Measurements from ENCODE around the gene CFAP92. TPM values are rescaled to one million over a fixed set of nuclear protein-coding genes. Genes with fewer than 3 reads are reported as not detected.

The CFAP92 gene
- total and polyA plus RNA-seq, 4 experiments from 2014 or later = 0.38 to 0.47 TPM; not detected in 2

DNA sequence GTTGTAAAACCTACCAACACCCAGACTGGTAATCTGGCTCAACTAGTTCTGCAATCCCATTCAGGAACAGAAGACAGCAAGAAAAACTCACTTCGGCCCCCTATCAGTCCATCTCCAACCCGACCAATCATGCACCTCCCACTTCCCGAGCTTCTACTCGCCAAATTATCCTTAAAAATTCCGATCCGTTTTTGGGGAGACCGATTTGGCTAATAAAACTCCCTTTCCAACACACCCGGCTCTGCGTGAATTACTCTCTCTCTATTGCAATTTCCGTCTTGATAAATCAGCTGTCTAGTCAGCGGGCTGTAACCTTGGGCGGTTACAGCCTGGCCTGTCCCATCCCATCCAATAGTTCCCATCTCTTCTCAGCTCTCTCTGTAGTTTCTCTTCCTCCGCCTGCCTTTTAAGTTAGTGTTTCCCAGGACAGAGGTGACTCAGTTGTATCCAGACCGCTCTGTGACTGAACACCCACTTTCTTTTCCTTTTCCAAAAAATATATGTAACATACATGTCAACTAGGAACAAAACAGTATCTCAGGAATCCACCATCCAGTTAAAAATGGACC is 115.2 kb downstream of the CFAP92 start:
- peak overlapping the region; percentile 92 to 99 (median 99) for H3K27ac Mint-ChIP-seq
- POLR2A ChIA-PET (ENCODE audit: partially characterized antibody) = interaction anchor here (0.6 to 2.7 kb wide), 23 partner anchors 9 to 1206 kb away, joined by 3 to 26 read pairs (median 5); partner anchors contain the start of genes CNBP, HMCES, RAB7A and RPN1
- Histone ChIP-seq H3K36me3 (ENCODE audit: insufficient read depth, low read length) (no peaks in the 10 kb centered on the region), H3K9me3 (ENCODE audit: control insufficient read depth in 1 of 2, low read length in 2 of 2) (no peaks in the 10 kb centered on the region), H3K27me3 (ENCODE audit: insufficient read depth, low read length) (no peaks in the 10 kb centered on the region), H3K4me1 (ENCODE audit: insufficient read depth, low read length) (peaks cover 38% of the 10 kb centered on the region), H3K4me3 (ENCODE audit: low read length in 2 of 2) (peak overlapping the region; percentile 82 to 91), H3K27ac (ENCODE audit: low read depth, low read length) (peak overlapping the region; percentile 92)
- H3K9me3 Mint-ChIP-seq = no peaks in the 10 kb centered on the region
- peak overlapping the region; percentile 85 to 97 (median 94) for H3K4me3 Mint-ChIP-seq
- peak in 1 of 5 donors; percentile 62 for DNase-seq
- H3K36me3 Mint-ChIP-seq = peaks cover 0 to 26% of the 10 kb centered on the region in 2 donors
- no peaks in the 10 kb centered on the region for H3K27me3 Mint-ChIP-seq
- intact Hi-C loops (cut with micrococcal nuclease) = loop anchor here (1.0 to 5.0 kb wide), 12 partner anchors 32 to 826 kb away; partner anchors contain the start of genes CNBP, COPG1, RAB43 and RAB7A
- H3K4me1 Mint-ChIP-seq = peaks cover 42 to 77% (median 56%) of the 10 kb centered on the region in 4 donors
- CTCF ChIA-PET (ENCODE audit: partially characterized antibody) = interaction anchor here (1.0 to 6.8 kb wide), 12 partner anchors 11 to 438 kb away, joined by 3 to 66 read pairs (median 4); partner anchors contain the start of genes RAB7A and RPN1

GRCh38 chr3:128878011-128878457 is 115.8 kb downstream of the CFAP92 start:
- peak overlapping the region in 7 of 8 donors; percentile 7 to 97 (median 91) for H3K4me3 Mint-ChIP-seq
- no peaks in the 10 kb centered on the region for H3K27me3 ChIP-seq (ENCODE audit: insufficient read depth, low read length)
- H3K9me3 Mint-ChIP-seq = no peaks in the 10 kb centered on the region
- no peaks in the 10 kb centered on the region for H3K27me3 Mint-ChIP-seq
- ChIA-PET CTCF (ENCODE audit: partially characterized antibody) (interaction anchor here (1.0 to 6.8 kb wide), 12 partner anchors 11 to 372 kb away, joined by 3 to 66 read pairs (median 5); partner anchors contain the start of gene RPN1), POLR2A (ENCODE audit: partially characterized antibody) (interaction anchor here (1.3 to 2.7 kb wide), 10 partner anchors 10 to 438 kb away, joined by 3 to 26 read pairs (median 10); partner anchors contain the start of gene RPN1)
- H3K4me1 ChIP-seq (ENCODE audit: insufficient read depth, low read length) = peaks cover 38% of the 10 kb centered on the region
- H3K4me3 ChIP-seq (ENCODE audit: low read length in 2 of 2) = peak overlapping the region; percentile 82 to 91
- no peaks in the 10 kb centered on the region for H3K9me3 ChIP-seq (ENCODE audit: control insufficient read depth in 1 of 2, low read length in 2 of 2)
- H3K27ac Mint-ChIP-seq = peak overlapping the region; percentile 79 to 99 (median 98)
- H3K27ac ChIP-seq (ENCODE audit: low read depth, low read length) = peak overlapping the region; percentile 92
- no peak for DNase-seq
- intact Hi-C loops (cut with micrococcal nuclease) = loop anchor here (2.0 to 5.0 kb wide), 6 partner anchors 73 to 826 kb away; partner anchors contain the start of genes CNBP, RAB43, RAB7A and SEC61A1
- H3K36me3 Mint-ChIP-seq = peaks cover 0 to 25% of the 10 kb centered on the region in 2 donors
- no peaks in the 10 kb centered on the region for H3K36me3 ChIP-seq (ENCODE audit: insufficient read depth, low read length)
- peaks cover 41 to 76% (median 53%) of the 10 kb centered on the region in 4 donors for H3K4me1 Mint-ChIP-seq

GRCh38 chr3:128875556-128876120 is 118.2 kb downstream of the CFAP92 start:
- intact Hi-C loops (cut with micrococcal nuclease) = loop anchor here (1.0 to 5.0 kb wide), 5 partner anchors 48 to 823 kb away; partner anchors contain the start of genes CNBP, RAB43 and SEC61A1
- Mint-ChIP-seq H3K27me3 (no peaks in the 10 kb centered on the region), H3K4me3 (no peak overlapping the region), H3K4me1 (peaks cover 27 to 53% (median 33%) of the 10 kb centered on the region in 4 donors), H3K36me3 (peaks cover 0 to 14% of the 10 kb centered on the region in 2 donors), H3K27ac (peak overlapping the region in 4 of 7 donors; percentile 35 to 74 (median 52)), H3K9me3 (no peaks in the 10 kb centered on the region)
- H3K27ac ChIP-seq (ENCODE audit: low read depth, low read length) = no peak overlapping the region
- H3K36me3 ChIP-seq (ENCODE audit: insufficient read depth, low read length) = no peaks in the 10 kb centered on the region
- ChIA-PET POLR2A (ENCODE audit: partially characterized antibody) (interaction anchor here (0.7 to 3.1 kb wide), 3 partner anchors 48 to 258 kb away, joined by 3 to 15 read pairs (median 3); no protein-coding TSS in a partner anchor), CTCF (ENCODE audit: partially characterized antibody) (interaction anchor here (0.8 to 6.8 kb wide), 10 partner anchors 9 to 370 kb away, joined by 3 to 66 read pairs (median 4); partner anchors contain the start of gene GP9)
- H3K9me3 ChIP-seq (ENCODE audit: control insufficient read depth in 1 of 2, low read length in 2 of 2) = no peaks in the 10 kb centered on the region
- H3K4me1 ChIP-seq (ENCODE audit: insufficient read depth, low read length) = peaks cover 23% of the 10 kb centered on the region
- peak; percentile 50 to 68 (median 56) for DNase-seq
- H3K27me3 ChIP-seq (ENCODE audit: insufficient read depth, low read length) = no peaks in the 10 kb centered on the region
- H3K4me3 ChIP-seq (ENCODE audit: low read length in 2 of 2) = no peak overlapping the region

GRCh38 chr3:128874481-128875180 is 119.2 kb downstream of the CFAP92 start:
- H3K27ac ChIP-seq (ENCODE audit: low read depth, low read length) = no peak overlapping the region
- no peak overlapping the region for H3K4me3 ChIP-seq (ENCODE audit: low read length in 2 of 2)
- POLR2A ChIA-PET (ENCODE audit: partially characterized antibody) = interaction anchor here (3.1 kb wide), 1 partner anchor 49 kb away, joined by 15 read pairs; no protein-coding TSS in a partner anchor
- intact Hi-C loops (cut with micrococcal nuclease) = loop anchor here (1.0 to 5.0 kb wide), 5 partner anchors 49 to 822 kb away; partner anchors contain the start of genes CNBP, RAB43 and SEC61A1
- H3K27ac Mint-ChIP-seq = peak overlapping the region in 3 of 7 donors; percentile 3 to 88 (median 13)
- no peaks in the 10 kb centered on the region for H3K9me3 Mint-ChIP-seq
- H3K4me3 Mint-ChIP-seq = no peak overlapping the region
- no peaks in the 10 kb centered on the region for H3K27me3 ChIP-seq (ENCODE audit: insufficient read depth, low read length)
- H3K27me3 Mint-ChIP-seq = no peaks in the 10 kb centered on the region
- peaks cover 14% of the 10 kb centered on the region for H3K4me1 ChIP-seq (ENCODE audit: insufficient read depth, low read length)
- CTCF ChIA-PET (ENCODE audit: partially characterized antibody) = interaction anchor here (0.8 to 6.8 kb wide), 7 partner anchors 10 to 371 kb away, joined by 3 to 66 read pairs (median 4); no protein-coding TSS in a partner anchor
- H3K36me3 ChIP-seq (ENCODE audit: insufficient read depth, low read length) = no peaks in the 10 kb centered on the region
- H3K4me1 Mint-ChIP-seq = peaks cover 20 to 43% (median 25%) of the 10 kb centered on the region in 4 donors
- DNase-seq = no peak
- peaks cover 0 to 8% of the 10 kb centered on the region in 2 donors for H3K36me3 Mint-ChIP-seq
- no peaks in the 10 kb centered on the region for H3K9me3 ChIP-seq (ENCODE audit: control insufficient read depth in 1 of 2, low read length in 2 of 2)

- H3K4me1 Mint-ChIP-seq = peaks cover 13 to 31% (median 16%) of the 10 kb centered on the region in 4 donors
- no peaks in the 10 kb centered on the region for H3K9me3 Mint-ChIP-seq
- DNase-seq = no peak
- Histone ChIP-seq H3K4me1 (ENCODE audit: insufficient read depth, low read length) (peaks cover 8% of the 10 kb centered on the region), H3K27ac (ENCODE audit: low read depth, low read length) (no peak overlapping the region), H3K36me3 (ENCODE audit: insufficient read depth, low read length) (no peaks in the 10 kb centered on the region), H3K27me3 (ENCODE audit: insufficient read depth, low read length) (no peaks in the 10 kb centered on the region), H3K9me3 (ENCODE audit: control insufficient read depth in 1 of 2, low read length in 2 of 2) (no peaks in the 10 kb centered on the region), H3K4me3 (ENCODE audit: low read length in 2 of 2) (no peak overlapping the region)
- peak overlapping the region in 1 of 7 donors; percentile 15 for H3K27ac Mint-ChIP-seq
- CTCF ChIA-PET (ENCODE audit: partially characterized antibody) = interaction anchor here (1.0 to 1.3 kb wide), 2 partner anchors 26 to 256 kb away, joined by 3 read pairs; no protein-coding TSS in a partner anchor
- no peak overlapping the region for H3K4me3 Mint-ChIP-seq
- intact Hi-C loops (cut with micrococcal nuclease) = no loop called here
- POLR2A ChIA-PET (ENCODE audit: partially characterized antibody) = no interaction called here
- no peaks in the 10 kb centered on the region for H3K27me3 Mint-ChIP-seq
- H3K36me3 Mint-ChIP-seq = no peaks in the 10 kb centered on the region
Measured at GRCh38 chr3:128873244-128874022, 120.4 kb downstream of the CFAP92 start.

DNA sequence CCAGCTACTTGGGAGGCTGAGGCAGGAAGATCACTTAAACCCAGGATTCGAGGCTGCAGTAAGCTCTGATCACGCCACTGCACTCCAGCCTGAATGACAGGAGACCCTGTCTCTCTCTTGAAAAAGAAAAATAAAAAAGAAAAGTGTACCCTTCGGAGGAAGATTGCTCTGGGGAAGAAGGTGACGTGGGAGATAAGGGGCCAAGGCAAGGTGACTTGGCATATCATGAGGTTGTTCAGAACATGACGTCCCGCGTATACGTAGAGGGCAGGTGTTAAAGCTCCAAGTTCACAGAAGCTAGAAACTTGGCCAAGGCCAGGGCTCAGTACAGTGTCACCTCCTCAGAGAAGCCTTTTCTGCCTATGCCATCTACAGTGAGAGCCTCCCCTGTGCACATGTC is 121.1 kb downstream of the CFAP92 start:
- Histone ChIP-seq H3K27ac (ENCODE audit: low read depth, low read length) (no peak overlapping the region), H3K4me1 (ENCODE audit: insufficient read depth, low read length) (peaks cover 1% of the 10 kb centered on the region), H3K4me3 (ENCODE audit: low read length in 2 of 2) (no peak overlapping the region), H3K9me3 (ENCODE audit: control insufficient read depth in 1 of 2, low read length in 2 of 2) (no peaks in the 10 kb centered on the region), H3K36me3 (ENCODE audit: insufficient read depth, low read length) (no peaks in the 10 kb centered on the region), H3K27me3 (ENCODE audit: insufficient read depth, low read length) (no peaks in the 10 kb centered on the region)
- DNase-seq = no peak
- no peaks in the 10 kb centered on the region for H3K36me3 Mint-ChIP-seq
- ChIA-PET CTCF (ENCODE audit: partially characterized antibody) (interaction anchor here (1.0 to 1.4 kb wide), 3 partner anchors 25 to 255 kb away, joined by 3 read pairs; no protein-coding TSS in a partner anchor), POLR2A (ENCODE audit: partially characterized antibody) (no interaction called here)
- H3K27me3 Mint-ChIP-seq = no peaks in the 10 kb centered on the region
- no peaks in the 10 kb centered on the region for H3K9me3 Mint-ChIP-seq
- H3K4me1 Mint-ChIP-seq = peaks cover 8 to 24% (median 9%) of the 10 kb centered on the region in 4 donors
- H3K27ac Mint-ChIP-seq = peak overlapping the region in 1 of 7 donors; percentile 56
- intact Hi-C loops (cut with micrococcal nuclease) = no loop called here
- H3K4me3 Mint-ChIP-seq = no peak overlapping the region
